ENCODE results near the gene ASAP3. TPM values are rescaled to one million over a fixed set of nuclear protein-coding genes. Genes with fewer than 3 reads are reported as not detected.

The ASAP3 gene
- total RNA-seq, 1 experiment from 2014 or later = 17.6 TPM

- H4K20me1 ChIP-seq (ENCODE audit: insufficient read depth) = no peaks in the 10 kb centered on the region
- DNase-seq = no peak
- BruUV-seq (replicated peaks) = no TSS peak
- H3K4me2 ChIP-seq = no peak overlapping the region
- POLR2A ChIA-PET (ENCODE audit: unreplicated experiment) = no interaction called here
- H2AFZ ChIP-seq = no peak overlapping the region
- H3K4me3 ChIP-seq = no peak overlapping the region
- H3F3A ChIP-seq (ENCODE audit: insufficient read depth, low read depth) = peaks cover 27% of the 10 kb centered on the region
- no peaks in the 10 kb centered on the region for H3K27me3 ChIP-seq (ENCODE audit: insufficient read depth, low read depth)
- H3K36me3 ChIP-seq (ENCODE audit: low read depth) = no peaks in the 10 kb centered on the region
- H3K9me2 ChIP-seq (ENCODE audit: insufficient read depth) = no peaks in the 10 kb centered on the region
- intact Hi-C loops (cut with micrococcal nuclease; ENCODE audit: unreplicated experiment) = loop anchor here (5.0 kb wide), 1 partner anchor 45 kb away; no protein-coding TSS in a partner anchor
- H3K79me2 ChIP-seq (ENCODE audit: low read depth) = no peaks in the 10 kb centered on the region
- no peaks in the 10 kb centered on the region for H3K9me3 ChIP-seq (ENCODE audit: insufficient read depth, low read depth)
- no peak overlapping the region for H3K27ac ChIP-seq
- no peak for TF ChIP-seq CTCF (conservative IDR thresholded peaks at IDR 0.05)
- CTCF ChIA-PET = interaction anchor here (0.5 kb wide), 1 partner anchor 210 kb away, joined by 11 read pairs; no protein-coding TSS in a partner anchor
- H3K4me1 ChIP-seq (replicated peaks; ENCODE audit: insufficient read depth) = peaks cover 33% of the 10 kb centered on the region
Measured at GRCh38 chr1:23481904-23482303, 2.1 kb downstream of the ASAP3 start.

DNA sequence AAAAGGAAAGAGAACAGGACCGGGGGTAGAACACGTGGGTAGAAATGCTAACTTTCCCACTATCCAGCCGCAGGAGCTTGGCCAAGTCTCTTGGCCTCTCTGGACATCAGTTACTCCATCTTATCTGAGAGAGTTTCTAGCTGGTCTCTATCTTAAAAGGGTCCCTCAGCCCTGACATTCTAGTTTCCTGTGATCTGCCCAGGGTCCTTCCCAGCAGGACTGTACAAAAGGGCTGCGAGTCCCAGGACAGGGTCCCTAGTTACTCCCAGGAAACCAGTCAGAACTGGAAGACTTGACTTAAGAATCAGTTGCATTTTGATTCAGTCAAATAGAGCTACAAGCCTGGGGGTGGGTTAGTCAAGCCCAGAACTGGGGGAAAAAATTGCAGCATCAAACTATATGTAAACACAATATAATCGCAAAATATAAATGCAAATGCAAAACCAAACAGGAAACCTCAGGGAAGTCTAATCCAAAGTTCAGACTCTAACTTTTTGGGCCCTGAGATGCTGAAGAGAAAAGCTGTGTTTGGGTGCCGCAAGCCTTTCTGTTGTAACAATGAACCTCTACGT lies 2.9 kb downstream of the ASAP3 start:
- Histone ChIP-seq H3K27me3 (ENCODE audit: insufficient read depth, low read depth) (no peaks in the 10 kb centered on the region), H3K9me2 (ENCODE audit: insufficient read depth) (no peaks in the 10 kb centered on the region), H4K20me1 (ENCODE audit: insufficient read depth) (no peaks in the 10 kb centered on the region), H3K27ac (no peak overlapping the region), H3F3A (ENCODE audit: insufficient read depth, low read depth) (peaks cover 32% of the 10 kb centered on the region), H3K4me3 (no peak overlapping the region), H3K4me2 (no peak overlapping the region), H3K4me1 (replicated peaks; ENCODE audit: insufficient read depth) (peaks cover 40% of the 10 kb centered on the region), H3K79me2 (ENCODE audit: low read depth) (no peaks in the 10 kb centered on the region), H2AFZ (no peak overlapping the region), H3K36me3 (ENCODE audit: low read depth) (no peaks in the 10 kb centered on the region), H3K9me3 (ENCODE audit: insufficient read depth, low read depth) (no peaks in the 10 kb centered on the region)
- no peak for DNase-seq
- ChIA-PET CTCF (no interaction called here), POLR2A (ENCODE audit: unreplicated experiment) (no interaction called here)
- intact Hi-C loops (cut with micrococcal nuclease; ENCODE audit: unreplicated experiment) = loop anchor here (5.0 kb wide), 1 partner anchor 46 kb away; no protein-coding TSS in a partner anchor
- TF ChIP-seq CTCF (conservative IDR thresholded peaks at IDR 0.05) (no peak), EZH2 (IDR thresholded peaks at IDR 0.05; ENCODE audit: low read depth) (no peak)
- BruUV-seq (replicated peaks) = no TSS peak

GRCh38 chr1:23480187-23481025 lies 3.6 kb downstream of the ASAP3 start:
- no peak overlapping the region for H2AFZ ChIP-seq
- no peaks in the 10 kb centered on the region for H3K36me3 ChIP-seq (ENCODE audit: low read depth)
- intact Hi-C loops (cut with micrococcal nuclease; ENCODE audit: unreplicated experiment) = loop anchor here (5.0 kb wide), 1 partner anchor 47 kb away; no protein-coding TSS in a partner anchor
- no peaks in the 10 kb centered on the region for H3K79me2 ChIP-seq (ENCODE audit: low read depth)
- peaks cover 45% of the 10 kb centered on the region for H3K4me1 ChIP-seq (replicated peaks; ENCODE audit: insufficient read depth)
- no peaks in the 10 kb centered on the region for H3K9me3 ChIP-seq (ENCODE audit: insufficient read depth, low read depth)
- no peaks in the 10 kb centered on the region for H3K27me3 ChIP-seq (ENCODE audit: insufficient read depth, low read depth)
- peaks cover 35% of the 10 kb centered on the region for H3F3A ChIP-seq (ENCODE audit: insufficient read depth, low read depth)
- no peak overlapping the region for H3K4me3 ChIP-seq
- no peaks in the 10 kb centered on the region for H3K9me2 ChIP-seq (ENCODE audit: insufficient read depth)
- H3K4me2 ChIP-seq = no peak overlapping the region
- no peak for DNase-seq
- no peaks in the 10 kb centered on the region for H4K20me1 ChIP-seq (ENCODE audit: insufficient read depth)
- no TSS peak for BruUV-seq (replicated peaks)
- CTCF ChIA-PET = no interaction called here
- no peak for TF ChIP-seq EZH2 (IDR thresholded peaks at IDR 0.05; ENCODE audit: low read depth)
- TF ChIP-seq CTCF (conservative IDR thresholded peaks at IDR 0.05) = no peak
- POLR2A ChIA-PET (ENCODE audit: unreplicated experiment) = interaction anchor here (0.6 kb wide), 1 partner anchor 24 kb away, joined by 3 read pairs; no protein-coding TSS in a partner anchor
- no peak overlapping the region for H3K27ac ChIP-seq
